GM21526 (cell line): ENCODE data around the gene ABI3BP.
"Not testable (repeated sequence)": the region's sequence is repeated elsewhere in the genome, so short reads cannot be mapped to it uniquely, and the experiment has no call there.

Source experiments
- ATAC-seq: cut with Tn5 transposase; IDR thresholded peaks from one replicate; pipeline ENCODE4 v1.9.1; 2021; ENCODE audit warnings: moderate library complexity; ENCODE audit not compliant: unreplicated experiment, low FRiP score

Gene ABI3BP

GRCh38 chr3:100993309-100993708 lies at the start of gene ABI3BP:
TSS of gene ABI3BP (minus strand) at chr3:100993421. CDS start at chr3:100993384, 37 bp downstream.
- ATAC-seq, result no peak

DNA sequence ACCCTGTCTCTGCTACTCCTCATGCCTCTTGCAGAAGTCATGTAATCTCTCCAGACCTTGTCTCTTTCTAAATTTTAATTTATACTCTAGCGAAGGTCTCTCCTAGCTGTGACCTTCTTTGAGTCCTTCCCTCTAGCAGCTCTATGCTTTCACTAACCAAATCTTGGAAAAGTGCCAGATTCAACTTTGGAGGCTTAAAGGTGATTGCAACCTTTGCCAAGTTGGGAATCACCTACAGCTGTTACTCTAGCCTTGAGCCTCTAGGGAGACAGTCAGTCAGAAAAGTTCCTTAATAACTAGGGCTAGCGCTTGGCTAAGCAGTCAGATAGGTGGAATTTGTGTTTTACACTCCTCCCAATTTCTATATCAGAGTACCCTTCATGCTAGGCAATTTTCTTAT lies 46.1 kb upstream of the ABI3BP start:
- no peak for ATAC-seq

GRCh38 chr3:101038880-101039279 lies 45.7 kb upstream of the ABI3BP start:
- ATAC-seq, result no peak

DNA sequence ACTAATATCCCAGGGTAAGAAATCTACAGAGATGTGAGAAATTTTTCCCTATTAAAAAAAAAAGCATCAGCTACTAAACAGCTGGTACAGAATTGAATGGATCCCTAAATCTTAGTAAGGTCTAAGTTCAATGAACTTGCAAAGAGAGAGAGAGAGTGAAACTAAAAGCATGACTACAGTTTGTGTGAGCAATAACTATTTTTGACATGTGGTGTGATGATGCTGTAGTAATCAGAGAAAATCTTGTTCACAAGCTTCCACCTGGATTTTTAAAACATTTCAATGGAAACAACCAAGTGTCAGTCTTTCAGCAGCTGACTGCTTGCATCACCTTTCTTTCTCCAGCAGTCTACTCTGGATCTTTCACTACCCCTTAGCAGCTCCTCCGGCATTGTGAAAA lies 45.2 kb upstream of the ABI3BP start:
- no peak for ATAC-seq

- ATAC-seq, result no peak
These were observed 44.4 kb upstream of the ABI3BP start for GRCh38 chr3:101037613-101038012.

- ATAC-seq, result no peak
These were observed 43.5 kb upstream of the ABI3BP start for GRCh38 chr3:101036676-101037075.

DNA sequence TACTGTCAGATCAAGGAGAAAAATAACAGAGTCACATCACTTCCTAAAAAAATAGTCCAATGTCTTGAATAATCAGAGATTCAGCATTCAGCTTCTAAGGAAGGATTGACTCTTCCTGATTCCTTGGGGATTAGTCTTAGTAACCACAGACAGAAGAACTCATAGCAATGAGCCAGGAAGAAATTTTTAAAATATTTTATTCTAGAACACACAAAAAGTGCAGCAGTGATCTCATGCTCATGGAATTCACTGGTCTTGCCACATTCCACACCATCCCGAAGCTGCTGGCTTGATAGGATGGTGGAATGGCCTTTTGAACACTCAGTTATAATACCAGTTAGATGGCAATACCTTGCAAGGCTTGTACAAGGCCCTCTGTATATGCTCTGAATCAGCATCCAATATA lies 43.0 kb upstream of the ABI3BP start:
- no peak for ATAC-seq

GRCh38 chr3:101027286-101027685 lies 34.1 kb upstream of the ABI3BP start:
- ATAC-seq, result no peak

DNA sequence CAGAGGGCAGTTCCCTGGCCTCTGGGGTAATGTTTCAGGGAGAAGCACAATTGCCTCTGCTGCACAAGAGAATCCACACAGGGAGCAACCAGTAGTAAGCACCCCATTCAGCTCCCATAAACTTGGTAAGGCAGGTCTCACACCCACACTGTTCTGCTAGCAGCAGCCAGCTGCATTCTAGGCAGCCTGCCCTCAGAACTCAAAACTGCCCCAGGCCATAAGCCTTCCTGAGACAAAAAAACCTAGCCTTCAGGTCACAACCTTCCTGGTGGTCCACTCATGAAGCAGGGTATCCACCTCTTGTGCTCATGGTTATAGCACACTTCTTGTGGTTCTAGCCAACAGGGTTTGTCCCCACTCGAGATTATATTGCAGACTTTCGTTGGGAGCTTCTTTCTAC lies 33.7 kb upstream of the ABI3BP start:
- ATAC-seq, result no peak

- no peak for ATAC-seq
These were observed 33.0 kb upstream of the ABI3BP start for GRCh38 chr3:101026244-101026643.

- ATAC-seq, result no peak
These were observed 27.3 kb upstream of the ABI3BP start for GRCh38 chr3:101020351-101021015.

GRCh38 chr3:101017017-101017416 lies 23.8 kb upstream of the ABI3BP start:
- ATAC-seq, result no peak

- ATAC-seq, result not testable (repeated sequence)
These were observed 19.1 kb upstream of the ABI3BP start for GRCh38 chr3:101012312-101012711.

DNA sequence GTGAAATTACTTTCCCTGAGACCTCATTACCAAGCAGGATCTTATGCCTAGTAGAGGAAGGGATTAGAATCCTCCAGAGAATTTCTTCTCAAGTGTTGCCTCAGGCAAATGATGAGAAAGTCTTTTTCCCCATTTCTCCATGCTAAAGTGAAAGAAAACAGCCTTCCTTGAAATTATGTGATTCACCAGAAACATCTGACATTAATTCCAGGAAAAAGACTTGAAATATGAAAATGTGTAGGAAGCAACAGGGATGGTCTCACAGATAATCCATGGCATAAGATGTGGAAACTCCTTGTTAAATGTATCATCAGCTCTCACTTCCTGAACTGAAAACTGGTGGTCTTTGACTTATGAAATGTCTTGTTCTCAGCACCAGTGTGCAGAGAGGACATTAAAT lies 17.9 kb upstream of the ABI3BP start:
- ATAC-seq, result no peak

DNA sequence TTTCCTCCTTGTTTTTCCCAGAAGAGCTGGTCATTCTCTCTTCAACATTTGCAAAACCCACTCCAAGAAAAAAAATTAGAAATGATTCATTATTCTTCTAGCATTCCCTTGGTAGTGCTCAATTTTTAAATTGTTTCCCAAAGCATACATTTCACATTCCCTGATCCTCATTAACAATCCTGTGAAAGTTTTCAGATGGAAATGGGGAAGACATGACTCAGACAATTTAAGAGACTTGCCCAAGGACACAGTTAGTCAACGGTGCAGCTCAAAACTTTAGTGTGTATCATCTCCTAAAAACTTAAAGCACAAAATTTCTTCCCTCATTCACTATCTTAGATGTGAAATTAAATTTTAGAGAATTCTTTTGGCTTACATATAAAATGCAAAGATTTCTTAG lies 17.1 kb upstream of the ABI3BP start:
- no peak for ATAC-seq

GRCh38 chr3:101009386-101009785 lies 16.2 kb upstream of the ABI3BP start:
- ATAC-seq, result no peak

GRCh38 chr3:100999160-100999559 lies 5.9 kb upstream of the ABI3BP start:
- ATAC-seq, result no peak

- ATAC-seq, result no peak
These were observed 1.6 kb upstream of the ABI3BP start for GRCh38 chr3:100994809-100995208.

GRCh38 chr3:100994187-100994586 lies 966 bp upstream of the ABI3BP start:
- ATAC-seq, result no peak

DNA sequence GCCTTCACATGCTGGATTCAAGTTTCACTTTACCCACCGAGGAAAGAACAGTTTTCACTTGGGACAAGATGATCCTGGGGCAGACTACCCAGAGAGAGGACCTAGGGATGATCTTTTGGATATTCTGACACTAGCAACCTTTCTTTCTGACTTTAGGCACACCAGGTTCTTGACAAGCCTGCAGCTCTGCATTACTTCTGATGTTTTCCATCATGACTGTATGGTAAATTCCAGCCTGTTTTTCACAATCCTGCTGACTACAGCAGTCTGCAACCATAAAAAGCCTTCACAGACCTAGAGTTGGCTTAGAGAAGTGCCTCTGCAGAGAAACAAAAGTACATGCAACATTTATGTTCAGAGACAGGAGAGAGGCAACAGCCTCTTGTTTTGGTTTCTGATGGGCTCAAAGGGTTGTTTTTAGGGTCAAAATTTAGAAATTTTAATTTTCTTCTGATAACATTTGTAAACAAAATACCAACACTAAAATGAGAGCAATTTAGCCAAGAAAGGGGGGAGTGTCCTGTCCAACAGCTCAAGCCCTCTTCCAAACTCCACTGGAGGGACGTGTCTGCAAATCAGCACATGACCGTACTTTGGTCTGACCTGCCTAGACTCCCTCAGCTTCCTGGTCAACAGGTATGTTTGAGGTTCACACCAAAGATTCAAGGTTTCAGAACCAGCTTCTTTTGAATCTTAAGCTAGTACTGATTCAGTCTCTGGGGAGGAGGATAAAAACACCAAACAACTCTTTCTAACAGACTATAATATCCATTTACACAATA lies 799 bp downstream of the ABI3BP start:
- ATAC-seq, result no peak

DNA sequence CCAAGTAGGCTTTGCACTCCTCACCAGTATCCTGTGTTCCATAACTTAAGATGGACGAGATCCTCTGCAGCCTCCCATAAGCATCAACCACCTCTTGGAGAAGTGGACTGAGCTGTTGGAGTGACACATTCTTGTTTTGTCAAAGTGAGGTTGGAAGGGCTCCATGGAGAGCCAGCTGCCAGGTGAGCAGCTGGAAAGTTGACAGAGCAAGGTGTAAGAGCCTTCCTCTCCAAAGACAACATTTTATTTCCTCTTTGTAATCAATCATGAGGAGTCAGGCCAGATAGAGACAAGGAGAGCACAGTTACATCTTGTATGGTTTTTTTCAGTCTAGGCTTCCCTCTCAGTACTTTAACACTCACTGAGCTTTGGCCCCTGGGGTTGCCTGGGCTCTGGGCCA lies 5.1 kb downstream of the ABI3BP start:
- no peak for ATAC-seq

DNA sequence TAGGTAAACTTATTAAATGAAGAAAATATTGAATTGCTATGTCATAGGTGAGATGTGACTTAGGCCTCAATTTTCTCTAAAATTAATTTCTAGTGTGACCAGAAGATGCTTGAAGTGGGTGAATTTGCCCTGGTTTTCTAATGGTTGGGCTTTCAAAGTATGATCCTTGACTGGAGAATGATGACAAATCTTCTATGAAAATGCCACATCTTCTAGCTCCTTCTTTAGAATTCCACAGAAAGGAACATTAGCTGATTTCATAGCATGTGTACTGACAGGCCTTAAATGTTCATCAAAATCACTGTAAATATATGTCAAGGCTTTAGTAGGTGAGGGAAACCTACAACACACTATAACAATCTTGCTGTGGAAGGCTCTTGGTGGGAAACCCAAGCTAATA lies 8.9 kb downstream of the ABI3BP start:
- ATAC-seq, result no peak
